GM18870 (cell line): ENCODE measurements around the gene DHRS1.
"Not testable (repeated sequence)": the region's sequence is repeated elsewhere in the genome, so short reads cannot be mapped to it uniquely, and the experiment has no call there.

Source experiments
- ATAC-seq: cut with Tn5 transposase; IDR thresholded peaks from one replicate; pipeline ENCODE4 v1.9.1; 2021; ENCODE audit warnings: moderate library complexity; ENCODE audit not compliant: unreplicated experiment

Gene DHRS1

DNA sequence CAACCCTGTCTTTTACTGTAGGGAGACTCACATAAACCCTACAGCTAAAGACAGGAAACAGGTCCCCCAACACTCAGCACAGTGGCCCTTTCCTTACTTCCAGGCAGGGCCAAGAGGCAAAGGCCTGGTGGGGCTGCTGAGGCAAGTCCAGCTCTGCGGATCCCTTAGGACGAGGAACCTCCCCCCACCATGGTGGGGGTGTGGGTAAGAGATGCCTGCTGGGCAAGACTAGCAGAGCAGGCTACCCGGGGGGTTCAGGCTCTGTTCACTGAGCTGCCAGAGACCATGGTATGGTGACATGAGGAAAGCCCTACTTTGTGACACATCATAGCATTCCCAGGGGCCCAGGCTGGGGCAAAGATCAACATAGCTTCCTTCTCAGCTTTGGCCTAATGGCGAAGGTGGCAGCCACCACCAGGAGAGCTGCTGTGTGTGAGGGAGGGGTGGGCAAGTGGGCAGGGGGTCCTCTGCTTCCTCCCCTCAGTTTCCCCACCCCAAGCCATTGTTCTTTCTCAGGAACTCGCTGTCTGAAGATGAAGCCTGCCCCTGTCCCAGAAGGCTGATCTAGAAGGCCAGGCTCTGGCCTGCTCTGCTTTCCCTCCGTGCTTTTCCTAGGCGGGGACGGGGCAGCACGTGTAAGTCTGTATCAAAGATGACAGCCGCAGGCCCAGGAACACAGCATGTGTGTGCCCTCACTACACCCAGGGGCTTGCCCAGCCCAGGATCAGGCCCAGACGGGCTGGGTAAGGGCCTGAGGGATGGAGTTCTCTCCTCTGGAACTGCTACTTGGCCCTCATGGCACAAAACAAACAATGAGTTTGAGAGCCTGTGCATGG lies 47.1 kb downstream of the DHRS1 start:
- no peak for ATAC-seq

DNA sequence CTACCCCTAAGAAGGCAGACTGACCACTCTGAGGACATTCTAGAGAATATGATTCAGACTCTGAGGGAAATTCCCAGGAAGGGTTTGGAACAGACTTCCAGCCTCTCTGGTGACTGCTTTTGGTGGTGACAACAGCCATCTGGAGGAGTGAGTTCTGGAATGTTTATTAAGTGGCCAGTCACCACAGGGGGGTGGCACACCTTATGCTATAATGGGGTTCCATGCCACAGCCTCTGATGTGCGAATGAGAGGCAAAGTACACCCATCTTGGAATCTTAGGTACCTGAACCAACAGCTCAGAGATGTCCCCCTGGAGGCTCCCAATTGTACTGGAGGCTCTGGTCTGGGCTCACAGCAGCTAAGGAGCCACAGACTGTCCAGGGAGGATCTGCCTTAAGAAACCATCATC lies 47.7 kb downstream of the DHRS1 start:
- ATAC-seq: no peak

DNA sequence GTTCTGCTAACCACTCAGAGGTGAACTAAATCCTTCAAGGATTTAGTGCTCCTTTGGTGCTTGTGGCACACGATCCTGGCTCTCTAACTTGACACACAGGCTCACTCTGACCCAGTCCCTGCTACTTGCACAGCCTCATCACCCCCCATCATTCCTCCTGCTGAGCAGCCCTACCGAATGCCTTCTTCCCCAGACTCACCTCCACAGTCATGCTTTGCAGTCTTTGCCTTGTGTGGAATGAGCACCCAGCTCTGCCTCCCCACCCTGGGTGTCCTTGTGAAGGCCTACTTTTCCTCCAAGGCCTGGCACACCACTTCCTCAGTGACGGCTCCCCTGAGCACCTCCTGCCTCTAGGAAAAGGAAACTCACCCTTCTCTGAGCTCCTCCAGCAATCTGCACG lies 49.2 kb downstream of the DHRS1 start:
- ATAC-seq: no peak

DNA sequence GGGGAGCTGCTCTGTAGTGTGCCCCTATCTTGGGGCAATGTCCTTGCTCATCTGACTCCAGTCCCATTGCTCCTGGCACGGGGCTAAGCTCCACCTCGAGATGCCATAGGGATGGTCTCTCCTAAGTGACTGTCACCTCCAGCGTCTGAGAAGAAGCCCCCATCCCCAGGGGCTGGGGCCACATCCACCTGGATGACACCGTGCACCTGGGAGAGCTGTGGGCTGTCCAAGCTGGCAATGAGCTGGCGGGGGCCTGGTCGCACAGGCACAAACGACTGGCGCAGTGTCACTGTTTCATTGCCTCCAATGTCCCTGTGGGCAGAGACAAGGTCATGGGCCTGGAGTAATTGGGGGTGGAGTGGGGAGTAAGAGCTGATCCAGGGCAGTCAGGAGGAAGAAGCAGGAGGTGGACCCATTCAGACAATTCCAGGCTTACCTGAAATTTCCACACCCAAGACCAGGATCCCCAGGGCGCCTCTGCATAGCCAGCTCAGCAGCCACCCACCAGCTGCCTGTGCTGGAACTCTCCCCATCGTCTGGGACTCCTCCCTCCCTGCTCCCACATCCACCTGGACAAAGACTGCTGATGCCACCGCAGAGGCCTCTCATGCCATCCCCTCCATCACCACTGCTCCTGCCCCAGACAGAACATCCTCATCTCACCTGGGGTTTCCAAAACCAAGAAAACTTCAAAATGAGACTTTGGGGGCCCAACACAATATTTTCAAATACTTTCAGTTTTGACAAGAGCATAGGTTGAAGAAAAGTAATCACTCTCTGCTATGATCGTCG lies 50.2 kb downstream of the DHRS1 start:
- ATAC-seq: no peak

DNA sequence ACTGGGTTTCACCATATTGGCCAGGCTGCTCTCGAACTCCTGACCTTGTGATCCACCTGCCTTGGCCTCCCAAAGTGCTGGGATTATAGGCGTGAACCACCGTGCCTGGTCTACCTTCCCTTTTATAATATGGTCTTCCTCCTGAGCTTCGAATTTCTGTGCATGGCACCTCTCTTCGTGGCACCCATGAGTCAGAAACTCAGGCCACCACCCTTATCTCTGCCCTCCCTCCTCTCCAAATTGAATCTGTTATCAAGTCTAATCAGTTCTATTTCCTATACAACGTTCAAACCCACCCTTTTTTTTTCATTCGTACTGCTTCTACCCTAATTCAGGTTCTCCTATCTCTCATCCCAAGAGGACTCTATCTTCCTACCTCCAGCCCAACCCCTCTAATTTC lies 52.2 kb downstream of the DHRS1 start:
- no peak for ATAC-seq

DNA sequence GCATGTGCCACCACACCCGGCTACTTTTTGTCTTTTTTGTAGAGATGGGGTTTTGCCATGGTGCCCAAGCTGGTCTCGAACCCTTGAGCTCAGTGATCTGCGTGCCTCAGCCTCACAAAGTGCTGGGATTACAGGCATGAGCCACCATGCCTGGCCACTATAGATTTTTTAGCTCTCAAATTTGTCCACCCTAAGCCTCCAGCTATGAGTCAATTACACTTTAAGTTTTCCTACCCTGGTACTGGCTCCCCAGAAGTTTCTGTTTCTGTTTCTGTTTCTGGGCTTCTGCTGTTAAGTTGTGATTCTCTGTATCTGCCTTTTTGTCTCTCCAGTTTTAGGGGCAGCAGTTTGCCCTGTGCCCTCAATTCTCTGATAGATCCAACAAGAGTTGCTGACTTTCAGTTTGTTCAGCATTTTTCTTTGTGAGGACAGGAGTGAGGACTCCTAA lies 52.8 kb downstream of the DHRS1 start:
- no peak for ATAC-seq

DNA sequence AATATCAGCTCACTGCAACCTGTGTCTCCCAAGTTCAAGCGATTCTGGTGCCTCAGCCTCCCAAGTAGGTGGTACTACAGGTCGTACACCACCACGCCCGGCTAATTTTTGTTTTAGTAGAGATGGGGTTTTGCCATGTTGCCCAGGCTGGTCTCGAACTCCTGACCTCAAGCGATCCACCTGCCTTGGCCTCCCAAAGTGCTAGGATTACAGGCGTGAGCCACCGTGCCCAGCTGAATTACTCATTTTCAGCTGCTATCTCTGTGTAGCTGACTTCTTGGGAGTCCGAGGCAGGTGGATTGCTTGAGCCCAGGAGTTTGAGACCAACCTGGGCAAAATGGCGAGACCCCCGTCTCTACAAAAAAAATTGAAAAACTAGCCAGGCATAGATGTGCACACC lies 54.2 kb downstream of the DHRS1 start:
- ATAC-seq: not testable (repeated sequence)

DNA sequence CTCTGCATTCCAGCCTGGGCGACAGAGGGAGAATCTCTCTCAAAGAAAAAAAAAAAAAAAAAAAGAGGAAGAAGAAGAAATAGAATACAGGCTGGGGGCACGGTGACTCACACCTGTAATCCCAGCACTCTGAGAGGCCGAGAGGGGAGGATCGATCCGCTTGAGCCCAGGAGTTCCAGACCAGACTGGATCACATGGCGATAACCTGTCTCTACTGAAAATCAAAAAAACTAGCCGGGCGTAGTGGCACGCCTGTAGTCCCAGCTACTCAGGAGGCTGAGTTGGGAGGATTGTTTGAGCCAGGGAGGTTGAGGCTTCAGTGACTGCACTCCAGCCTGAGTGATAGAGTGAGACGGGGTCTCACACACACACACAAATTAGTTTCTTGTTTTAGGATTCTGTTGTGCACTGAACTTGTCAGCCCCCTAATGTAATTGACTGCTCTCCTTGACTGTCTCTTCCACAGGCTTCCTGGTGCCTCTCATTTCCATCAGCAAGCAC lies 56.2 kb downstream of the DHRS1 start:
- peak; percentile 12 for ATAC-seq

DNA sequence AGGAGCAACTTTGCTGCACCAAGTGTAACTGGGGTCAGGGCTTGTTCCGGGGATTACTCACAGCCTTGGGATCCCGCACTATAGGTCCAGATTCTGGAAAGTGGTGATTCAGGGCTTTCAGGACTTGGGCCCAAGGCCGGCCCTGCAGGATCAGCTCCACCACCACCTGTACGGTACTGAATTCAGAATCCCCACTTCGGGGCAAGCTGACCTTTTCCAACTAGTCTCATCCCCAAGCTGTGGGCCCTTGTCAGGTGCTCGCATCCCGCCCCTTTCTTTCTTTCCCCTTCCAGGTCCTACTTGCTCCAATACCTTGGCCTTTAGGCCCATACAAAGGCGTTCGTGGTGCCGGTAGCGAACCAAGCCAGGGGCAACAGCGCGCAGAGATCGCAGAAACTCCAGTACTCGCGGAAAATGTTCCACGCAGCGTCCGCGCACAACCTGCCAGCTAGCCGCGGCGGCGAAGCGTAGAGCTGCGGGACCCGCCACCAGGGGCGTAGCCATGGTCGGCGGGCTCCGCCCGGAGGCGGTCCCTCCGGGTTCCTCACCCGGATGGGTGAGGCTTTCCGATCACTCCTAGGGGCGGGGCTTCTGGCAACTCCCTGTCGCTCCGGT lies 57.6 kb downstream of the DHRS1 start:
- peak; percentile 55 for ATAC-seq
